HepG2 (cell line): ENCODE measurements around the gene NFE2L2. TPM values are rescaled to one million over a fixed set of nuclear protein-coding genes. Genes with fewer than 3 reads are reported as not detected.

Experiments
- DBP ChIP-seq: sonication (generic); formaldehyde crosslinking; IDR thresholded peaks from 2 replicates; pipeline ENCODE4 v1.4.0; 2020; ENCODE audit warnings: missing genetic modification reagents; ENCODE audit errors: not compliant biosample characterization
- FOSL1 ChIP-seq: sonication (generic); formaldehyde crosslinking; IDR thresholded peaks from 2 replicates; pipeline ENCODE4 v1.9.0; 2021; ENCODE audit warnings: missing genetic modification reagents, borderline replicate concordance
- HBP1 ChIP-seq: IDR thresholded peaks from 2 replicates; pipeline ENCODE4 v1.6.1; 2016; ENCODE audit warnings: low read depth, control low read depth
- HMGA1 ChIP-seq: sonication (generic); formaldehyde crosslinking; conservative IDR thresholded peaks from 2 replicates; pipeline ENCODE4 v1.4.0; 2020; ENCODE audit warnings: missing genetic modification reagents
- KLF6 ChIP-seq: IDR thresholded peaks from 2 replicates; pipeline ENCODE4 v1.8.0; 2016; ENCODE audit warnings: missing biosample characterization, missing genetic modification reagents
- MATR3 ChIP-seq: sonication (generic); formaldehyde crosslinking; IDR thresholded peaks from 2 replicates; pipeline ENCODE4 v1.4.0; 2020; ENCODE audit warnings: missing genetic modification reagents
- MTERF4 ChIP-seq: sonication (generic); formaldehyde crosslinking; IDR thresholded peaks from 2 replicates; pipeline ENCODE4 v1.8.0; 2023; ENCODE audit warnings: mild to moderate bottlenecking, missing genetic modification reagents
- PPARG ChIP-seq: conservative IDR thresholded peaks from 2 replicates; pipeline ENCODE4 v1.6.1; 2016; ENCODE audit warnings: missing biosample characterization, missing genetic modification reagents
- RBM22 ChIP-seq: fragments of 200-400 bp; formaldehyde crosslinking; optimal IDR thresholded peaks from 2 replicates; pipeline ENCODE3; 2017; ENCODE audit warnings: mild to moderate bottlenecking, low read length, moderate library complexity
- TEAD3 ChIP-seq: optimal IDR thresholded peaks from 2 replicates; pipeline ENCODE3; 2016; ENCODE audit warnings: borderline replicate concordance
- XRCC5 ChIP-seq: fragments of 200-400 bp; formaldehyde crosslinking; optimal IDR thresholded peaks from 2 replicates; pipeline ENCODE3; 2017; ENCODE audit warnings: mild to moderate bottlenecking, low read length
- ZBTB44 ChIP-seq: sonication (generic); formaldehyde crosslinking; IDR thresholded peaks from 2 replicates; pipeline ENCODE4 v1.4.0; 2020; ENCODE audit warnings: missing genetic modification reagents
- ZNF24 ChIP-seq: fragments of 450-650 bp; IDR thresholded peaks from 2 replicates; pipeline ENCODE4 v1.6.1; 2017; ENCODE audit warnings: antibody characterized with exemption, mild to moderate bottlenecking
- ZNF543 ChIP-seq: sonication (generic); formaldehyde crosslinking; IDR thresholded peaks from 2 replicates; pipeline ENCODE4 v1.4.0; 2020; ENCODE audit warnings: mild to moderate bottlenecking, missing genetic modification reagents
- ZNF572 ChIP-seq: sonication (generic); formaldehyde crosslinking; IDR thresholded peaks from 2 replicates; pipeline ENCODE4 v1.5.1; 2020; ENCODE audit warnings: mild to moderate bottlenecking, missing genetic modification reagents
- ZNF839 ChIP-seq: sonication (generic); formaldehyde crosslinking; IDR thresholded peaks from 2 replicates; pipeline ENCODE4 v1.4.0; 2020; ENCODE audit warnings: missing genetic modification reagents, mild to moderate bottlenecking, borderline replicate concordance
- polyA plus RNA-seq, 8 experiments: library from polyadenylated mRNA; depleted of rRNA in 3 of 8; stranded (reverse) in 7 of 8; unstranded in 1 of 8; fragments of >200 nt; fragmentation: Illumina TruSeq in 4 of 8; extraction: Trizol in 4 of 8; gene quantifications; 2 replicates each; pipeline versions ENCODE4 v1.2.1 to v1.2.3, GENCODE V29; 2011 to 2016; ENCODE audit warnings: low read depth in 4 of 8, missing spikeins in 1 of 8, mixed read lengths in 1 of 8; ENCODE audit not compliant: insufficient read depth in 1 of 8
- total RNA-seq, 5 experiments: library from RNA; depleted of rRNA; stranded (reverse); fragments of >200 nt; fragmentation: Illumina TruSeq; extraction: Trizol; gene quantifications; 2 replicates each; pipeline ENCODE4 v1.2.3, GENCODE V29; 2016; ENCODE audit warnings: low read depth in 1 of 5
- TF ChIP-seq, protein P1 (sequence below): sonication (generic); formaldehyde crosslinking; IDR thresholded peaks from 2 replicates; pipeline ENCODE4 v1.4.0; 2020; ENCODE audit warnings: missing genetic modification reagents, low read depth, mild to moderate bottlenecking, borderline replicate concordance
- TF ChIP-seq, protein P2 (sequence below): sonication (generic); formaldehyde crosslinking; IDR thresholded peaks from 2 replicates; pipeline ENCODE4 v1.4.0; 2020; ENCODE audit warnings: missing genetic modification reagents

Gene NFE2L2
- total and polyA plus RNA-seq, 2 of the 13 experiments (the other 11 are each of a cell fraction or from before 2014, with no cell fraction given): 84.6 to 215 TPM

DNA sequence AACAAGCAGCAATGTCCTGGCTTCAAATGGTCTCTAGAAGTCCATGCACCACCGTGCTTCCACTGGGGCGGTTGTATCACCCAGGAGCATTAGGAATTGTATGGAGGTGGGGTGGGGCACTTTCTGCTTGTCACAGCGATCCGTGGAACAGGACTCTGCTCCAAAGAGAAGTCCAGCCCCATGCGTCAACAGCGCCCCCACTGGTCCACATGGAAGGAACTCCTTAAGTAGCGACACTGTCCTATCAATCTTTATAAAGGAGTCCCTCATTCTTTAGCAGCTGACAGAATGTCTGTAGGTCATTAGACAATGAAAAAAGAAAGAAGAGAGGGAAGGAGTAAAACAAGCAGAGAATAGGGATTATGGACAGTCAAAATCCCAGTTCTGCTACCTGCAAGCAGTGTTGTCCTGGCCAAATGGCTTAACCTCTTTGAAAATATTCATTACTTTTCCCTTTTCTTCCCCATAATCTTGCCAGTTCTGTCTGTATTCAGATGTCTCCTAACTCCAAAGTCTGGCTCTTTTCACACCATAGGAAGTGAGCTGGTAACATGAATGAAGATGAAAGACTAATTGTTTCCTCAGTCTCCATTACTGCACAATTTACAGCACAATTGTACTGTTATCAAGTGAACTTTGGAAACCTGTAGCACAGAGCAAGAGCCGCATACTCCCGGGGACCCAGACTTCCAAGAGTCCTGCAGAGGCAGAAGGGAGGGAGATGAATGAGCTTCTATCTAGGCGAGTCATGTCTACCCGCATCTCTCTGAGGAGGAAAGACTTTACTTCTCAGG lies 9.9 kb downstream of the NFE2L2 start (continued):
- TF ChIP-seq DBP (CRISPR knock-in tag): no peak
- peak; percentile 55 for TF ChIP-seq XRCC5
- TF ChIP-seq ZBTB44: no peak
- no peak for TF ChIP-seq ZNF839 (CRISPR knock-in tag)
- 0 out of 2 replicates have a peak, but pooled peaks have one; percentile 44 for TF ChIP-seq MTERF4 (CRISPR knock-in tag)
- no peak for TF ChIP-seq ZNF572
- TF ChIP-seq TEAD3 (CRISPR knock-in tag): peak; percentile 39
- no peak for TF ChIP-seq MATR3 (CRISPR knock-in tag)
- no peak for TF ChIP-seq FOSL1 (CRISPR knock-in tag)
- TF ChIP-seq, protein P1, sequence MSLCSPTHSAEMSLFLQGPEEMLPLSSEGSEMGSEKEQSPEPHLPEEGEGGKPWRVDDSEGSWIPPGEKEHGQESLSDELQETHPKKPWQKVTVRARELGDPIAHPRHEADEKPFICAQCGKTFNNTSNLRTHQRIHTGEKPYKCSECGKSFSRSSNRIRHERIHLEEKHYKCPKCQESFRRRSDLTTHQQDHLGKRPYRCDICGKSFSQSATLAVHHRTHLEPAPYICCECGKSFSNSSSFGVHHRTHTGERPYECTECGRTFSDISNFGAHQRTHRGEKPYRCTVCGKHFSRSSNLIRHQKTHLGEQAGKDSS: no peak
- 0 out of 2 replicates have a peak, but pooled peaks have one; percentile 23 for TF ChIP-seq KLF6 (CRISPR knock-in tag)
- no peak; the same call in 1 of the 2 replicates for TF ChIP-seq ZNF24
- no peak for TF ChIP-seq HBP1 (CRISPR knock-in tag)
- TF ChIP-seq RBM22: peak; percentile 51
- TF ChIP-seq PPARG (CRISPR knock-in tag): no peak; the same call in 1 of the 2 replicates
- peak; percentile 45; the same call in 1 of the 2 replicates for TF ChIP-seq ZNF543 (CRISPR knock-in tag)
- no peak for TF ChIP-seq HMGA1 (CRISPR knock-in tag)
- TF ChIP-seq, protein P2, sequence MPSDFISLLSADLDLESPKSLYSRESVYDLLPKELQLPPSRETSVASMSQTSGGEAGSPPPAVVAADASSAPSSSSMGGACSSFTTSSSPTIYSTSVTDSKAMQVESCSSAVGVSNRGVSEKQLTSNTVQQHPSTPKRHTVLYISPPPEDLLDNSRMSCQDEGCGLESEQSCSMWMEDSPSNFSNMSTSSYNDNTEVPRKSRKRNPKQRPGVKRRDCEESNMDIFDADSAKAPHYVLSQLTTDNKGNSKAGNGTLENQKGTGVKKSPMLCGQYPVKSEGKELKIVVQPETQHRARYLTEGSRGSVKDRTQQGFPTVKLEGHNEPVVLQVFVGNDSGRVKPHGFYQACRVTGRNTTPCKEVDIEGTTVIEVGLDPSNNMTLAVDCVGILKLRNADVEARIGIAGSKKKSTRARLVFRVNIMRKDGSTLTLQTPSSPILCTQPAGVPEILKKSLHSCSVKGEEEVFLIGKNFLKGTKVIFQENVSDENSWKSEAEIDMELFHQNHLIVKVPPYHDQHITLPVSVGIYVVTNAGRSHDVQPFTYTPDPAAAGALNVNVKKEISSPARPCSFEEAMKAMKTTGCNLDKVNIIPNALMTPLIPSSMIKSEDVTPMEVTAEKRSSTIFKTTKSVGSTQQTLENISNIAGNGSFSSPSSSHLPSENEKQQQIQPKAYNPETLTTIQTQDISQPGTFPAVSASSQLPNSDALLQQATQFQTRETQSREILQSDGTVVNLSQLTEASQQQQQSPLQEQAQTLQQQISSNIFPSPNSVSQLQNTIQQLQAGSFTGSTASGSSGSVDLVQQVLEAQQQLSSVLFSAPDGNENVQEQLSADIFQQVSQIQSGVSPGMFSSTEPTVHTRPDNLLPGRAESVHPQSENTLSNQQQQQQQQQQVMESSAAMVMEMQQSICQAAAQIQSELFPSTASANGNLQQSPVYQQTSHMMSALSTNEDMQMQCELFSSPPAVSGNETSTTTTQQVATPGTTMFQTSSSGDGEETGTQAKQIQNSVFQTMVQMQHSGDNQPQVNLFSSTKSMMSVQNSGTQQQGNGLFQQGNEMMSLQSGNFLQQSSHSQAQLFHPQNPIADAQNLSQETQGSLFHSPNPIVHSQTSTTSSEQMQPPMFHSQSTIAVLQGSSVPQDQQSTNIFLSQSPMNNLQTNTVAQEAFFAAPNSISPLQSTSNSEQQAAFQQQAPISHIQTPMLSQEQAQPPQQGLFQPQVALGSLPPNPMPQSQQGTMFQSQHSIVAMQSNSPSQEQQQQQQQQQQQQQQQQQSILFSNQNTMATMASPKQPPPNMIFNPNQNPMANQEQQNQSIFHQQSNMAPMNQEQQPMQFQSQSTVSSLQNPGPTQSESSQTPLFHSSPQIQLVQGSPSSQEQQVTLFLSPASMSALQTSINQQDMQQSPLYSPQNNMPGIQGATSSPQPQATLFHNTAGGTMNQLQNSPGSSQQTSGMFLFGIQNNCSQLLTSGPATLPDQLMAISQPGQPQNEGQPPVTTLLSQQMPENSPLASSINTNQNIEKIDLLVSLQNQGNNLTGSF (CRISPR knock-in tag): no peak
